OCI-LY1 (cell line): ENCODE measurements around the gene CIAO3.
A peak's percentile ranks its signal among the peaks of the same experiment; 100 is the strongest.

Source experiments
- H2AFZ ChIP-seq: fragments of 200-600 bp; sonication (generic), shearing (Covaris generic); 2 replicates; pipeline ENCODE4 v1.6.0; 2014; ENCODE audit warnings: antibody characterized with exemption, mild to moderate bottlenecking, low read length
- H3F3A ChIP-seq: fragments of 200-600 bp; sonication (generic), shearing (Covaris generic); 2 replicates; pipeline ENCODE4 v1.6.0; 2014; ENCODE audit warnings: mild to moderate bottlenecking, antibody characterized with exemption, low read length, moderate library complexity; ENCODE audit not compliant: insufficient read depth
- H3K27ac ChIP-seq: fragments of 200-600 bp; sonication (generic); 2 replicates; pipeline ENCODE4 v1.5.1; 2014; ENCODE audit warnings: low read length, mixed run types, mild to moderate bottlenecking, low read depth; ENCODE audit not compliant: poor library complexity, severe bottlenecking
- H3K27me3 ChIP-seq: fragments of 200-600 bp; sonication (generic); 2 replicates; pipeline ENCODE4 v1.6.0; 2014; ENCODE audit warnings: antibody characterized with exemption, mild to moderate bottlenecking, low read length, moderate library complexity; ENCODE audit not compliant: insufficient read depth
- H3K36me3 ChIP-seq: fragments of 200-600 bp; sonication (generic); 2 replicates; pipeline ENCODE4 v1.6.1; 2014; ENCODE audit warnings: mild to moderate bottlenecking, antibody characterized with exemption, low read length, moderate library complexity, mixed read lengths; ENCODE audit not compliant: insufficient read depth
- H3K4me1 ChIP-seq: fragments of 200-600 bp; sonication (generic); 2 replicates; pipeline ENCODE4 v1.5.1; 2014; ENCODE audit warnings: mild to moderate bottlenecking, low read length, moderate library complexity; ENCODE audit not compliant: insufficient read depth, severe bottlenecking
- H3K4me2 ChIP-seq: fragments of 200-600 bp; sonication (generic), shearing (Covaris generic); 2 replicates; pipeline ENCODE4 v1.6.1; 2014; ENCODE audit warnings: low read length
- H3K4me3 ChIP-seq: fragments of 200-600 bp; sonication (generic); 2 replicates; pipeline ENCODE4 v1.5.1; 2014; ENCODE audit warnings: low read length, low read depth, mild to moderate bottlenecking, mixed read lengths; ENCODE audit not compliant: poor library complexity, severe bottlenecking
- H3K79me2 ChIP-seq: fragments of 200-600 bp; shearing (Covaris generic); 2 replicates; pipeline ENCODE4 v1.6.1; 2016; ENCODE audit warnings: mixed run types, low read length, mixed read lengths; ENCODE audit not compliant: insufficient read depth
- H3K9ac ChIP-seq: fragments of 200-600 bp; sonication (generic), shearing (Covaris generic); 2 replicates; pipeline ENCODE4 v1.6.1; 2014; ENCODE audit warnings: mild to moderate bottlenecking, low read length, mixed read lengths
- H3K9me2 ChIP-seq: fragments of 200-600 bp; sonication (generic), shearing (Covaris generic); 2 replicates; pipeline ENCODE4 v1.6.1; 2014; ENCODE audit warnings: low read depth, mild to moderate bottlenecking, low read length, mixed read lengths
- H3K9me3 ChIP-seq: fragments of 200-600 bp; shearing (Covaris generic); 2 replicates; pipeline ENCODE4 v1.6.1; 2014; ENCODE audit warnings: low read length, mixed read lengths
- H4K20me1 ChIP-seq: fragments of 200-600 bp; sonication (generic), shearing (Covaris generic); 2 replicates; pipeline ENCODE4 v1.6.0; 2016; ENCODE audit warnings: mild to moderate bottlenecking, low read length; ENCODE audit not compliant: insufficient read depth
- EZH2 ChIP-seq: fragments of 200-600 bp; sonication (generic), shearing (Covaris generic); IDR thresholded peaks from 2 replicates; pipeline ENCODE4 v1.8.0; 2017; ENCODE audit warnings: borderline replicate concordance, mixed run types, mild to moderate bottlenecking, antibody characterized with exemption, low read length, moderate library complexity, mixed read lengths
- TF ChIP-seq, protein P1 (sequence below): fragments of 200-600 bp; sonication (generic), shearing (Covaris generic); IDR thresholded peaks from 2 replicates; pipeline ENCODE4 v1.5.1; 2017; ENCODE audit warnings: mild to moderate bottlenecking, antibody characterized with exemption, low read length, moderate library complexity, mixed read lengths

Gene CIAO3

DNA sequence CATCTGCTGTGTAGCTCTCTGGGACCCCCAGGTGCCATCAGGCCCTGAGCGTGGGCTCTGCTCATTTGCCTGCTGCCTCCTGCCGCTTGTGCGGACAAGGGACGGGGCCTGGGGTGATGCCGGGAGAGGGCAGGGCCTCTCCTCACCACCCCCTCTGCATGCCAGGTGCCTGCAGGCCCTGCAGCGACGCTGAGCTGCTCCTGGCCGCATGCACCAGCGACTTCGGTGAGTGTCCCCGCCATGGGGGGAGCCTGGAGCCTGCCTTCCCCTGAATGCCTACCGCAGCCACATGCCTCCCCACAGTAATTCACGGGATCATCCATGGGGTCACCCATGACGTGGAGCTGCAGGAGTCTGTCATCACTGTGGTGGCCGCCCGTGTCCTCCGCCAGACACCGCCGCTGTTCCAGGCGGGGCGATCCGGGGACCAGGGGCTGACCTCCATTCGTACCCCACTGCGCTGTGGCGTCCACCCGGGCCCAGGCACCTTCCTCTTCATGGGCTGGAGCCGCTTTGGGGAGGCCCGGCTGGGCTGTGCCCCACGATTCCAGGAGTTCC lies 23.9 kb downstream of the CIAO3 start:
- Histone ChIP-seq H2AFZ (no peak overlapping the region), H3K4me2 (no peak overlapping the region), H3K4me1 (peaks cover 29% of the 10 kb centered on the region), H3K36me3 (no peaks in the 10 kb centered on the region), H4K20me1 (no peaks in the 10 kb centered on the region), H3K9ac (no peak overlapping the region), H3F3A (no peaks in the 10 kb centered on the region), H3K9me2 (no peaks in the 10 kb centered on the region), H3K27me3 (peaks cover 18% of the 10 kb centered on the region), H3K27ac (no peak overlapping the region), H3K79me2 (no peaks in the 10 kb centered on the region), H3K4me3 (no peak overlapping the region), H3K9me3 (no peaks in the 10 kb centered on the region)
- TF ChIP-seq, protein P1, sequence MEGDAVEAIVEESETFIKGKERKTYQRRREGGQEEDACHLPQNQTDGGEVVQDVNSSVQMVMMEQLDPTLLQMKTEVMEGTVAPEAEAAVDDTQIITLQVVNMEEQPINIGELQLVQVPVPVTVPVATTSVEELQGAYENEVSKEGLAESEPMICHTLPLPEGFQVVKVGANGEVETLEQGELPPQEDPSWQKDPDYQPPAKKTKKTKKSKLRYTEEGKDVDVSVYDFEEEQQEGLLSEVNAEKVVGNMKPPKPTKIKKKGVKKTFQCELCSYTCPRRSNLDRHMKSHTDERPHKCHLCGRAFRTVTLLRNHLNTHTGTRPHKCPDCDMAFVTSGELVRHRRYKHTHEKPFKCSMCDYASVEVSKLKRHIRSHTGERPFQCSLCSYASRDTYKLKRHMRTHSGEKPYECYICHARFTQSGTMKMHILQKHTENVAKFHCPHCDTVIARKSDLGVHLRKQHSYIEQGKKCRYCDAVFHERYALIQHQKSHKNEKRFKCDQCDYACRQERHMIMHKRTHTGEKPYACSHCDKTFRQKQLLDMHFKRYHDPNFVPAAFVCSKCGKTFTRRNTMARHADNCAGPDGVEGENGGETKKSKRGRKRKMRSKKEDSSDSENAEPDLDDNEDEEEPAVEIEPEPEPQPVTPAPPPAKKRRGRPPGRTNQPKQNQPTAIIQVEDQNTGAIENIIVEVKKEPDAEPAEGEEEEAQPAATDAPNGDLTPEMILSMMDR: no peak
- no peak for TF ChIP-seq EZH2

DNA sequence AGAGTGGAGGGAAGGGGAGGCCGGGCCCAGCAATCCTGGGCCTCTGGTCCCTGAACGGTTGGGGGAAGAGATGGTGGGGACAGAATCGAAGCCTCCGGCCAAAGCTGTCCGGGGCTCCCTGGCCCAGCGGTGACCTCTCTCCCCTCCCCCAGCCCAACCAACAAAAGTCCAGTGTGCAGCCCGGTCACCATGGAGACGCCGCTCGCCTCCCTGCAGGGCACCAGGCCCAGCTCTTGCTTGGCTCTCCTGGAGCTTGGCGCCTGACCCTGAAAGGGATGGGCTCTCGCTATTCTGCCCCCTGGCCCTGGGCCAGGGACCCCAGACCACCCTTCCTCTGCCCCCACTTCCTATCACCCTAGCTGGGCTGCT lies 24.6 kb downstream of the CIAO3 start:
- TF ChIP-seq EZH2: no peak
- TF ChIP-seq, protein P1: no peak
- no peak overlapping the region for H2AFZ ChIP-seq
- peak overlapping the region; percentile 78; the same call in 1 of the 2 replicates for H3K4me2 ChIP-seq
- H3K4me3 ChIP-seq: no peak overlapping the region
- no peaks in the 10 kb centered on the region for H3K9me3 ChIP-seq
- H3K36me3 ChIP-seq: no peaks in the 10 kb centered on the region
- H3K9ac ChIP-seq: no peak overlapping the region
- no peaks in the 10 kb centered on the region for H3F3A ChIP-seq
- peaks cover 24% of the 10 kb centered on the region for H3K4me1 ChIP-seq
- H3K9me2 ChIP-seq: no peaks in the 10 kb centered on the region
- no peaks in the 10 kb centered on the region for H4K20me1 ChIP-seq
- no peaks in the 10 kb centered on the region for H3K79me2 ChIP-seq
- H3K27ac ChIP-seq: no peak overlapping the region
- H3K27me3 ChIP-seq: peaks cover 18% of the 10 kb centered on the region

DNA sequence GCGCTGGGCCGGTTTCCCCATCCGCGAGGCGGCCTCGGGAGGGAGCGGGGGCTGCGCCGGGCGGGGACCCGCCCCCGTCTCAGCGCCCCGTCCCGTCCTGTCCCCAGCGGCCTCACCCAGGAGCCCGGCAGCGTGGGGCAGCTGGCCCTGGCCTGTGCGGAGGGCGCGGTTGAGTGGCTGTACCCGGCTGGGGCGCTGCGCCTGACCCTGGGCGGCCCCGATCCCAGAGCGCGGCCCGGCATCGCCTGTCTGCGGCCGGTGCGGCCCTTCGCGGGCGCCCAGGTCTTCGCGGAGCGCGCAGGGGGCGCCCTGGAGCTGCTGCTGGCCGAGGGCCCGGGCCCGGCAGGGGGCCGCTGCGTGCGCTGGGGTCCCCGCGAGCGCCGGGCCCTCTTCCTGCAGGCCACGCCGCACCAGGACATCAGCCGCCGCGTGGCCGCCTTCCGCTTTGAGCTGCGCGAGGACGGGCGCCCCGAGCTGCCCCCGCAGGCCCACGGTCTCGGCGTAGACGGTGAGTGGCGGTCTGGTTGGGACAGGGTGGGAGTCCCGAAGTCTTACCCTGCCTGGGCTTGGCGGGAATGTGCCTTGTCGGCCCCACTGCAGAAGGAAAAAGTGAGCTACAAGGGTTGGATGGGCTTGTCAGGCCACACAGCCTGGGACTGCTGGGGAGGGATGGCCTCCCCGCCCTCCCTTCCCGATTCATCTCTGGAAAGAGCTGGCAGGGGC lies 25.2 kb downstream of the CIAO3 start:
- no peaks in the 10 kb centered on the region for H3K9me3 ChIP-seq
- peak overlapping the region; percentile 78 for H3K4me2 ChIP-seq
- H3K9me2 ChIP-seq: no peaks in the 10 kb centered on the region
- no peak overlapping the region; the same call in 1 of the 2 replicates for H3K9ac ChIP-seq
- H2AFZ ChIP-seq: no peak overlapping the region
- TF ChIP-seq, protein P1: peak; percentile 13; the same call in 1 of the 2 replicates
- no peak for TF ChIP-seq EZH2
- peaks cover 22% of the 10 kb centered on the region for H3K27me3 ChIP-seq
- H3K79me2 ChIP-seq: no peaks in the 10 kb centered on the region
- H3K4me3 ChIP-seq: peak overlapping the region; percentile 57
- no peaks in the 10 kb centered on the region for H3F3A ChIP-seq
- H3K4me1 ChIP-seq: peaks cover 24% of the 10 kb centered on the region
- H3K27ac ChIP-seq: no peak overlapping the region
- H3K36me3 ChIP-seq: no peaks in the 10 kb centered on the region
- no peaks in the 10 kb centered on the region for H4K20me1 ChIP-seq
